Measurements from ENCODE around the gene MAP3K13. TPM values are rescaled to one million over a fixed set of nuclear protein-coding genes. Genes with fewer than 3 reads are reported as not detected.

The MAP3K13 gene
- total and polyA plus RNA-seq, 10 of the 15 experiments (the other 5 are each of a cell fraction or from before 2014, with no cell fraction given): 10.5 to 70.8 (median 26.8) TPM

DNA sequence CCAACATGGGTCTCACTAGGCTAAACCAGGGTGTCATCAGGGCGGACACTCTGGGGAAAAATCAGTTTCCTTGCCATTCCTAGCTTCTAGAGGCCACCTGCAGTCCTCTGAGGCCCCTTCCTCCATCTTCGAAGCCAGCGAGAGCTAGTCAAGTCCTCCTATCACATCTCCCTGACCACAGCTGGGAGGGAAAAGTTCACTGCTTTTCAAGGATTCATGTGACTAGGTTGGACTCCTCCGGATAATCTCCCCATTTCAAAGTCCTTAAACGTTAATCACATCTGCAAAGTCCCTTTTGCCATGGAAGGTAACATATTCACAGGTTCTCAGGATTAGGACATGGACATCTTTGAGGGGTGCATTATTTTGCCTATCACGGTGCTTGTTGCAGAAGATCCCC is 35.9 kb upstream of the MAP3K13 start:
- FAIRE-seq (no peak), ATAC-seq (no peak), DNase-seq (ENCODE audit: low read depth, low spot score) (no peak)
- Histone ChIP-seq H3K4me2 (ENCODE audit: control insufficient read depth, insufficient read depth) (no peak overlapping the region), H2AFZ (ENCODE audit: control insufficient read depth, low read depth, low read length) (no peak overlapping the region), H3K4me3 (no peak overlapping the region), H3K9me3 (replicated peaks; ENCODE audit: control insufficient read depth, insufficient read depth, low read length) (no peaks in the 10 kb centered on the region), H4K20me1 (ENCODE audit: control insufficient read depth, insufficient read depth) (no peaks in the 10 kb centered on the region), H3K9ac (ENCODE audit: control insufficient read depth, insufficient read depth, low read length) (no peak overlapping the region), H3K27ac (ENCODE audit: control insufficient read depth, insufficient read depth) (no peak overlapping the region), H3K27me3 (replicated peaks in 1 of 2; ENCODE audit: control insufficient read depth in 2 of 2, insufficient read depth in 2 of 2, low read length in 1 of 2) (no peaks in the 10 kb centered on the region), H3K36me3 (ENCODE audit: control insufficient read depth in 2 of 2, insufficient read depth in 2 of 2, low read length in 1 of 2) (no peaks in the 10 kb centered on the region), H3K79me2 (ENCODE audit: control insufficient read depth, insufficient read depth, low read length) (no peaks in the 10 kb centered on the region), H3K4me1 (ENCODE audit: control insufficient read depth, insufficient read depth, low read length) (peaks cover 3% of the 10 kb centered on the region; the same call in 1 of the 2 replicates)
- TF ChIP-seq, protein P1, sequence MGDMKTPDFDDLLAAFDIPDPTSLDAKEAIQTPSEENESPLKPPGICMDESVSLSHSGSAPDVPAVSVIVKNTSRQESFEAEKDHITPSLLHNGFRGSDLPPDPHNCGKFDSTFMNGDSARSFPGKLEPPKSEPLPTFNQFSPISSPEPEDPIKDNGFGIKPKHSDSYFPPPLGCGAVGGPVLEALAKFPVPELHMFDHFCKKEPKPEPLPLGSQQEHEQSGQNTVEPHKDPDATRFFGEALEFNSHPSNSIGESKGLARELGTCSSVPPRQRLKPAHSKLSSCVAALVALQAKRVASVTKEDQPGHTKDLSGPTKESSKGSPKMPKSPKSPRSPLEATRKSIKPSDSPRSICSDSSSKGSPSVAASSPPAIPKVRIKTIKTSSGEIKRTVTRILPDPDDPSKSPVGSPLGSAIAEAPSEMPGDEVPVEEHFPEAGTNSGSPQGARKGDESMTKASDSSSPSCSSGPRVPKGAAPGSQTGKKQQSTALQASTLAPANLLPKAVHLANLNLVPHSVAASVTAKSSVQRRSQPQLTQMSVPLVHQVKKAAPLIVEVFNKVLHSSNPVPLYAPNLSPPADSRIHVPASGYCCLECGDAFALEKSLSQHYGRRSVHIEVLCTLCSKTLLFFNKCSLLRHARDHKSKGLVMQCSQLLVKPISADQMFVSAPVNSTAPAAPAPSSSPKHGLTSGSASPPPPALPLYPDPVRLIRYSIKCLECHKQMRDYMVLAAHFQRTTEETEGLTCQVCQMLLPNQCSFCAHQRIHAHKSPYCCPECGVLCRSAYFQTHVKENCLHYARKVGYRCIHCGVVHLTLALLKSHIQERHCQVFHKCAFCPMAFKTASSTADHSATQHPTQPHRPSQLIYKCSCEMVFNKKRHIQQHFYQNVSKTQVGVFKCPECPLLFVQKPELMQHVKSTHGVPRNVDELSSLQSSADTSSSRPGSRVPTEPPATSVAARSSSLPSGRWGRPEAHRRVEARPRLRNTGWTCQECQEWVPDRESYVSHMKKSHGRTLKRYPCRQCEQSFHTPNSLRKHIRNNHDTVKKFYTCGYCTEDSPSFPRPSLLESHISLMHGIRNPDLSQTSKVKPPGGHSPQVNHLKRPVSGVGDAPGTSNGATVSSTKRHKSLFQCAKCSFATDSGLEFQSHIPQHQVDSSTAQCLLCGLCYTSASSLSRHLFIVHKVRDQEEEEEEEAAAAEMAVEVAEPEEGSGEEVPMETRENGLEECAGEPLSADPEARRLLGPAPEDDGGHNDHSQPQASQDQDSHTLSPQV (IDR thresholded peaks at IDR 0.05): no peak
- TF ChIP-seq BMI1 (IDR thresholded peaks at IDR 0.05; ENCODE audit: borderline replicate concordance) (no peak), MXI1 (IDR thresholded peaks at IDR 0.05; ENCODE audit: low read depth, low read length) (no peak), TCF7 (IDR thresholded peaks at IDR 0.05; ENCODE audit: borderline replicate concordance) (no peak), RCOR1 (conservative IDR thresholded peaks at IDR 0.05; ENCODE audit: low read depth, low read length) (no peak), MEF2A (IDR thresholded peaks at IDR 0.05; ENCODE audit: insufficient read depth, low read depth, low read length) (no peak), CBFB (IDR thresholded peaks at IDR 0.05; ENCODE audit: low read depth) (no peak), POU2F2 (IDR thresholded peaks at IDR 0.05; ENCODE audit: borderline replicate concordance, low read depth, low read length) (no peak), CREM (IDR thresholded peaks at IDR 0.05; ENCODE audit: low read depth) (no peak), SIX5 (IDR thresholded peaks at IDR 0.05; ENCODE audit: low read depth, low read length, severe bottlenecking) (no peak), JUND (IDR thresholded peaks at IDR 0.05; ENCODE audit: low read depth, low read length) (no peak)
- TF ChIP-seq, protein P2, sequence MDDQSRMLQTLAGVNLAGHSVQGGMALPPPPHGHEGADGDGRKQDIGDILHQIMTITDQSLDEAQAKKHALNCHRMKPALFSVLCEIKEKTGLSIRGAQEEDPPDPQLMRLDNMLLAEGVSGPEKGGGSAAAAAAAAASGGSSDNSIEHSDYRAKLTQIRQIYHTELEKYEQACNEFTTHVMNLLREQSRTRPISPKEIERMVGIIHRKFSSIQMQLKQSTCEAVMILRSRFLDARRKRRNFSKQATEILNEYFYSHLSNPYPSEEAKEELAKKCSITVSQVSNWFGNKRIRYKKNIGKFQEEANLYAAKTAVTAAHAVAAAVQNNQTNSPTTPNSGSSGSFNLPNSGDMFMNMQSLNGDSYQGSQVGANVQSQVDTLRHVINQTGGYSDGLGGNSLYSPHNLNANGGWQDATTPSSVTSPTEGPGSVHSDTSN (IDR thresholded peaks at IDR 0.05; ENCODE audit: insufficient replicate concordance, low read depth, low read length): no peak
- intact Hi-C loops (cut with micrococcal nuclease; ENCODE audit: unreplicated experiment) (no loop called here), in situ Hi-C loops (cut with MboI) (no loop called here)
- POLR2A ChIA-PET: no interaction called here
- SMC1A ChIA-PET (ENCODE audit: uncharacterized antibody, unreplicated experiment): interaction anchor here (0.9 to 2.3 kb wide), 2 partner anchors 9 to 18 kb away, joined by 3 to 8 read pairs; no protein-coding TSS in a partner anchor
- no TSS peak for BruUV-seq (replicated peaks)
- CTCF ChIA-PET: interaction anchor here (0.6 to 1.9 kb wide), 3 partner anchors 18 to 27 kb away, joined by 3 to 6 read pairs (median 3); no protein-coding TSS in a partner anchor
- 44% methylated on average over 6 of the region's 6 CpGs for WGBS (ENCODE audit: insufficient coverage, insufficient replicate concordance, low lambda C conversion rate, missing lambda C conversion rate)
- RAD21 ChIA-PET (ENCODE audit: unreplicated experiment): no interaction called here

Measured in GM12878 (cell line).